Neural cell (in vitro differentiated cells): ENCODE results near the gene KLHL17. TPM values are rescaled to one million over a fixed set of nuclear protein-coding genes. Genes with fewer than 3 reads are reported as not detected.

Source experiments
- H2AFZ ChIP-seq: fragments of 200-600, 300-800 bp; sonication (generic), shearing (Covaris generic); 2 replicates; pipeline ENCODE4 v1.6.0; 2014; ENCODE audit warnings: low read depth, mild to moderate bottlenecking, antibody characterized with exemption, low read length, moderate library complexity
- H3F3A ChIP-seq: fragments of 200-600 bp; shearing (Covaris generic); 2 replicates; pipeline ENCODE4 v1.6.1; 2016; ENCODE audit warnings: mild to moderate bottlenecking, moderate library complexity, mixed read lengths, antibody characterized with exemption, low read length; ENCODE audit not compliant: insufficient read depth, poor library complexity, severe bottlenecking
- H3K27ac ChIP-seq: fragments of 200-600, 300-800 bp; sonication (generic), shearing (Covaris generic); 2 replicates; pipeline ENCODE4 v1.5.1; 2014; ENCODE audit warnings: mild to moderate bottlenecking, low read length, moderate library complexity
- H3K27me3 ChIP-seq: fragments of 300-800, 200-600 bp; sonication (generic), shearing (Covaris generic); 2 replicates; pipeline ENCODE4 v1.6.0; 2014; ENCODE audit warnings: mild to moderate bottlenecking, low read depth, low read length, moderate library complexity; ENCODE audit not compliant: insufficient read depth
- H3K36me3 ChIP-seq: fragments of 300-800, 200-600 bp; sonication (generic), shearing (Covaris generic); 2 replicates; pipeline ENCODE4 v1.5.1; 2014; ENCODE audit warnings: mild to moderate bottlenecking, antibody characterized with exemption, low read length, moderate library complexity; ENCODE audit not compliant: insufficient read depth
- H3K4me2 ChIP-seq: fragments of 300-800, 200-600 bp; sonication (generic), shearing (Covaris generic); 2 replicates; pipeline ENCODE4 v1.6.0; 2014; ENCODE audit warnings: mild to moderate bottlenecking, low read length
- H3K4me3 ChIP-seq: fragments of 300-800, 200-600 bp; sonication (generic), shearing (Covaris generic); 2 replicates; pipeline ENCODE4 v1.5.1; 2014; ENCODE audit warnings: mild to moderate bottlenecking, low read length, moderate library complexity
- H3K79me2 ChIP-seq: fragments of 200-600 bp; shearing (Covaris generic); replicated peaks from 2 replicates; pipeline ENCODE4 v1.6.0; 2014; ENCODE audit warnings: mild to moderate bottlenecking, low read length, moderate library complexity; ENCODE audit not compliant: insufficient read depth
- H3K9ac ChIP-seq: fragments of 300-800, 200-600 bp; sonication (generic), shearing (Covaris generic); 2 replicates; pipeline ENCODE4 v1.6.1; 2016; ENCODE audit warnings: mild to moderate bottlenecking, low read length, mixed read lengths
- H3K9me2 ChIP-seq: fragments of 200-600 bp; shearing (Covaris generic); 2 replicates; pipeline ENCODE4 v1.6.1; 2016; ENCODE audit warnings: mild to moderate bottlenecking, low read length, mixed read lengths; ENCODE audit not compliant: insufficient read depth
- H3K9me3 ChIP-seq: fragments of 200-600, 300-800 bp; sonication (generic), shearing (Covaris generic); 2 replicates; pipeline ENCODE4 v1.6.1; 2016; ENCODE audit warnings: mild to moderate bottlenecking, mixed run types, low read length, moderate library complexity, mixed read lengths
- H4K20me1 ChIP-seq: fragments of 200-600 bp; shearing (Covaris generic); 2 replicates; pipeline ENCODE4 v1.6.1; 2016; ENCODE audit warnings: mild to moderate bottlenecking, mixed run types; ENCODE audit not compliant: insufficient read depth
- EP300 ChIP-seq: fragments of 450-650 bp; conservative IDR thresholded peaks from 2 replicates; pipeline ENCODE4 v1.6.1; 2014; ENCODE audit warnings: antibody characterized with exemption, mild to moderate bottlenecking, moderate library complexity; ENCODE audit not compliant: poor library complexity, severe bottlenecking
- EZH2 ChIP-seq: fragments of 200-600, 300-800 bp; shearing (Covaris generic), sonication (generic); IDR thresholded peaks from 2 replicates; pipeline ENCODE4 v1.6.1; 2014; ENCODE audit warnings: antibody characterized with exemption, low read length, borderline replicate concordance, mild to moderate bottlenecking; ENCODE audit not compliant: insufficient read depth, poor library complexity, severe bottlenecking
- MXI1 ChIP-seq: fragments of 450-650 bp; conservative IDR thresholded peaks from 2 replicates; pipeline ENCODE4 v1.6.1; 2014; ENCODE audit warnings: antibody characterized with exemption, mild to moderate bottlenecking; ENCODE audit not compliant: poor library complexity, severe bottlenecking
- POLR2AphosphoS5 ChIP-seq: IDR thresholded peaks from 2 replicates; pipeline ENCODE4 v1.6.1; 2012
- RAD21 ChIP-seq: fragments of 450-650 bp; conservative IDR thresholded peaks from 2 replicates; pipeline ENCODE4 v1.6.1; 2014; ENCODE audit warnings: antibody characterized with exemption, mild to moderate bottlenecking, moderate library complexity
- SMC3 ChIP-seq: fragments of 450-650 bp; conservative IDR thresholded peaks from 2 replicates; pipeline ENCODE4 v1.6.1; 2014; ENCODE audit warnings: antibody characterized with exemption, mild to moderate bottlenecking, moderate library complexity; ENCODE audit not compliant: poor library complexity
- TAF1 ChIP-seq: IDR thresholded peaks from 2 replicates; pipeline ENCODE4 v1.6.1; 2012; ENCODE audit warnings: low read depth
- polyA minus RNA-seq: library from RNA; depleted of rRNA, polyadenylated mRNA; stranded (reverse); fragments of >200 nt; gene quantifications from 2 replicates; pipeline ENCODE4 v1.2.3, GENCODE V29; 2014
- polyA plus RNA-seq: library from polyadenylated mRNA; depleted of rRNA; stranded (reverse); fragments of >200 nt; gene quantifications from 2 replicates; pipeline ENCODE4 v1.2.3, GENCODE V29; 2014
- TF ChIP-seq, protein P1 (sequence below): fragments of 450-650 bp; IDR thresholded peaks from 2 replicates; pipeline ENCODE4 v1.5.1; 2014; ENCODE audit warnings: antibody characterized with exemption, mild to moderate bottlenecking, moderate library complexity; ENCODE audit not compliant: poor library complexity, severe bottlenecking
- TF ChIP-seq, protein P2 (sequence below): IDR thresholded peaks from 2 replicates; pipeline ENCODE4 v1.6.1; 2012; ENCODE audit warnings: borderline replicate concordance

KLHL17 gene
- polyA plus RNA-seq (52.3 and 64.2 TPM in 2 replicates), polyA minus RNA-seq (9.5 and 14.9 TPM in 2 replicates)

DNA sequence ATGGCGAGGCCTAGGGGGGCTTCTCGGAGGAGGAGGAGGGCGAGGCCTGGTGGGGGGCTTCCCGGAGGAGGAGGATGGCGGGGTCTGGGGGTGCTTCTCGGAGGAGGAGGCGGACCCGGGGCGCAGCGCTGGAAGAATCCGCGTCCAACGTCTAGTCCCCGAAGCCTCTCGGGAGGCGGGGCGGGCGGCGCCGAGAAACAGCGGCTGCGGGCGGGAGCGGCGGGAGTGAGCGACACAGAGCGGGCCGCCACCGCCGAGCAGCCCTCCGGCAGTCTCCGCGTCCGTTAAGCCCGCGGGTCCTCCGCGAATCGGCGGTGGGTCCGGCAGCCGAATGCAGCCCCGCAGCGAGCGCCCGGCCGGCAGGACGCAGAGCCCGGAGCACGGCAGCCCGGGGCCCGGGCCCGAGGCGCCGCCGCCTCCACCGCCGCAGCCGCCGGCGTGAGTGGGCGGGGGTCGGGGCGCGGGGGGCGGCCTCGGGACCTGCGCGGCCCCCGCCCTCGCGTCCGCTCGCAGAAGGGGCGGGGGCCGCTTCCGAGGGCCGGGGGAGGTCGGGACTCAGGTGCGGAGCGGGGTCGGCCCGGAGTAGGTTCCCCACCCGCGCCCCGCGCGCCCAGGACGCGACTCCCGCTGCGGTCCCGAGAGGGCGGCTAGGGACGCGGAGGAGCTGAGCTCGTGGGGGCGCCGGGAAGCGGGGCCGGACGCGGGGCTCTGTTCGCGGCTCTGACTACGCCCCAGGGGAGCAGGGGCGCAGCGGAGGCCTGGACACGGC lies at the start of gene KLHL17:
Gene KLHL17, plus strand, starts transcription at position 222 of the 769 bp plus-strand sequence. Its CDS starts 110 bp downstream, at position 332.
- Histone ChIP-seq H3K27ac (no peak within 1 kb of the TSS), H3K27me3 (peaks cover 2% of the 10 kb centered on the region), H3K4me3 (peak within 1 kb of the TSS; percentile 65), H3K4me2 (peak within 1 kb of the TSS; percentile 35), H3K9me2 (no peaks in the 10 kb centered on the region), H3K36me3 (no peaks in the 10 kb centered on the region), H3K79me2 (peaks cover 7% of the 10 kb centered on the region), H3K9me3 (no peaks in the 10 kb centered on the region), H3K9ac (peak within 1 kb of the TSS; percentile 63), H4K20me1 (no peaks in the 10 kb centered on the region), H2AFZ (no peak within 1 kb of the TSS), H3F3A (no peaks in the 10 kb centered on the region)
- TF ChIP-seq POLR2AphosphoS5: peak; percentile 49
- TF ChIP-seq, protein P1, sequence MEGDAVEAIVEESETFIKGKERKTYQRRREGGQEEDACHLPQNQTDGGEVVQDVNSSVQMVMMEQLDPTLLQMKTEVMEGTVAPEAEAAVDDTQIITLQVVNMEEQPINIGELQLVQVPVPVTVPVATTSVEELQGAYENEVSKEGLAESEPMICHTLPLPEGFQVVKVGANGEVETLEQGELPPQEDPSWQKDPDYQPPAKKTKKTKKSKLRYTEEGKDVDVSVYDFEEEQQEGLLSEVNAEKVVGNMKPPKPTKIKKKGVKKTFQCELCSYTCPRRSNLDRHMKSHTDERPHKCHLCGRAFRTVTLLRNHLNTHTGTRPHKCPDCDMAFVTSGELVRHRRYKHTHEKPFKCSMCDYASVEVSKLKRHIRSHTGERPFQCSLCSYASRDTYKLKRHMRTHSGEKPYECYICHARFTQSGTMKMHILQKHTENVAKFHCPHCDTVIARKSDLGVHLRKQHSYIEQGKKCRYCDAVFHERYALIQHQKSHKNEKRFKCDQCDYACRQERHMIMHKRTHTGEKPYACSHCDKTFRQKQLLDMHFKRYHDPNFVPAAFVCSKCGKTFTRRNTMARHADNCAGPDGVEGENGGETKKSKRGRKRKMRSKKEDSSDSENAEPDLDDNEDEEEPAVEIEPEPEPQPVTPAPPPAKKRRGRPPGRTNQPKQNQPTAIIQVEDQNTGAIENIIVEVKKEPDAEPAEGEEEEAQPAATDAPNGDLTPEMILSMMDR: no peak
- peak; percentile 18 for TF ChIP-seq MXI1
- no peak for TF ChIP-seq RAD21
- no peak for TF ChIP-seq EZH2
- peak; percentile 47 for TF ChIP-seq EP300
- TF ChIP-seq, protein P2, sequence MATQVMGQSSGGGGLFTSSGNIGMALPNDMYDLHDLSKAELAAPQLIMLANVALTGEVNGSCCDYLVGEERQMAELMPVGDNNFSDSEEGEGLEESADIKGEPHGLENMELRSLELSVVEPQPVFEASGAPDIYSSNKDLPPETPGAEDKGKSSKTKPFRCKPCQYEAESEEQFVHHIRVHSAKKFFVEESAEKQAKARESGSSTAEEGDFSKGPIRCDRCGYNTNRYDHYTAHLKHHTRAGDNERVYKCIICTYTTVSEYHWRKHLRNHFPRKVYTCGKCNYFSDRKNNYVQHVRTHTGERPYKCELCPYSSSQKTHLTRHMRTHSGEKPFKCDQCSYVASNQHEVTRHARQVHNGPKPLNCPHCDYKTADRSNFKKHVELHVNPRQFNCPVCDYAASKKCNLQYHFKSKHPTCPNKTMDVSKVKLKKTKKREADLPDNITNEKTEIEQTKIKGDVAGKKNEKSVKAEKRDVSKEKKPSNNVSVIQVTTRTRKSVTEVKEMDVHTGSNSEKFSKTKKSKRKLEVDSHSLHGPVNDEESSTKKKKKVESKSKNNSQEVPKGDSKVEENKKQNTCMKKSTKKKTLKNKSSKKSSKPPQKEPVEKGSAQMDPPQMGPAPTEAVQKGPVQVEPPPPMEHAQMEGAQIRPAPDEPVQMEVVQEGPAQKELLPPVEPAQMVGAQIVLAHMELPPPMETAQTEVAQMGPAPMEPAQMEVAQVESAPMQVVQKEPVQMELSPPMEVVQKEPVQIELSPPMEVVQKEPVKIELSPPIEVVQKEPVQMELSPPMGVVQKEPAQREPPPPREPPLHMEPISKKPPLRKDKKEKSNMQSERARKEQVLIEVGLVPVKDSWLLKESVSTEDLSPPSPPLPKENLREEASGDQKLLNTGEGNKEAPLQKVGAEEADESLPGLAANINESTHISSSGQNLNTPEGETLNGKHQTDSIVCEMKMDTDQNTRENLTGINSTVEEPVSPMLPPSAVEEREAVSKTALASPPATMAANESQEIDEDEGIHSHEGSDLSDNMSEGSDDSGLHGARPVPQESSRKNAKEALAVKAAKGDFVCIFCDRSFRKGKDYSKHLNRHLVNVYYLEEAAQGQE: peak; percentile 57
- peak; percentile 27 for TF ChIP-seq TAF1
- TF ChIP-seq SMC3: no peak

DNA sequence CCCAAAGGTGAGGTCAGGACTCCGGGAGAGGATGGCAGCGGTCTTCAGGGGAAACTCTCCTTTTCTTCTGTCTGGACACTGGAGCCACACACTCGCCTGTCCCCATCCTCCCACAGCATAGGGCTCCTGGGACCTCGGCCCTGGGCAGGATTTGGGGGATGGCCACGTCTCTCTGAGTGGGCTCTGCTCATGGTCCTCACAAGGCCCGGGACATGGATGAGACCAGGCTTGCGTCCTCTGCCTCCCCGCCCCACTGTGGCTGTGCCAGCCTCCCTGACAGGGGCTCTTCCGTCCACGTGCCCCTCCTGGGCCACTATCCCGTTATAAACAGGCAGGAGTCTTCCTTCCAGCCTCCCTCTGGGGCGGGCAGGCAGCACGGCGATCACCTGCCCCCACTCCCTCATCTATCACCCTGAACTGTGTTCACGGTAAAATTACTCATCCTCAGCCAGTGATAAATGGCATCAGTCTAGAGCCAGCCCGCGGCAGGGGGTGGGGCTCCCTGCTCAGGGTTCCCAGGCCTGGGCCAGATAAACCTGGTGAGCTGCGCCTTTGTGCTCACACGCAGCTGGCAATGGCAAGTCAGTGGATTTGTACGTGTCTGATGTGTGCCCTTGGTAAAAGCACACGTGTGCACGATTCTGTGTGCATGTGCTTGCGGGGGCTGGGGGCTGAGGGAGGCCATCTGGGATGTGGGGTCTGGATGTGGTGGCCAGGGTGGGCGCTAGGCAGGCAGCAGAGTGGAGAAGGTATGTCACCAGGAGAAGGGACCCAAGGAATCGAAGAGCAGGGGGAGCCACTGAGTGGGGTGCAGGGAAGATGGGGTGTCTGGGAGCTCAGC lies 49.3 kb upstream of the KLHL17 start:
- H3K9me3 ChIP-seq: no peaks in the 10 kb centered on the region
- TF ChIP-seq, protein P2: no peak
- no peak for TF ChIP-seq RAD21
- TF ChIP-seq EP300: no peak
- no peak for TF ChIP-seq POLR2AphosphoS5
- TF ChIP-seq, protein P1: no peak
- no peak for TF ChIP-seq MXI1
- no peak for TF ChIP-seq SMC3
- no peak for TF ChIP-seq TAF1
- TF ChIP-seq EZH2: no peak
- H3K4me3 ChIP-seq: no peak overlapping the region
- no peaks in the 10 kb centered on the region for H3K36me3 ChIP-seq
- H3K27ac ChIP-seq: no peak overlapping the region
- no peaks in the 10 kb centered on the region for H3F3A ChIP-seq
- no peaks in the 10 kb centered on the region for H3K27me3 ChIP-seq
- no peak overlapping the region for H3K4me2 ChIP-seq
- no peaks in the 10 kb centered on the region for H4K20me1 ChIP-seq
- no peak overlapping the region for H3K9ac ChIP-seq
- H2AFZ ChIP-seq: no peak overlapping the region
- H3K79me2 ChIP-seq: no peaks in the 10 kb centered on the region
- H3K9me2 ChIP-seq: no peaks in the 10 kb centered on the region
